ENCODE results near the gene PHOSPHO2.
"Not testable (repeated sequence)": the region's sequence is repeated elsewhere in the genome, so short reads cannot be mapped to it uniquely, and the experiment has no call there.

DNA sequence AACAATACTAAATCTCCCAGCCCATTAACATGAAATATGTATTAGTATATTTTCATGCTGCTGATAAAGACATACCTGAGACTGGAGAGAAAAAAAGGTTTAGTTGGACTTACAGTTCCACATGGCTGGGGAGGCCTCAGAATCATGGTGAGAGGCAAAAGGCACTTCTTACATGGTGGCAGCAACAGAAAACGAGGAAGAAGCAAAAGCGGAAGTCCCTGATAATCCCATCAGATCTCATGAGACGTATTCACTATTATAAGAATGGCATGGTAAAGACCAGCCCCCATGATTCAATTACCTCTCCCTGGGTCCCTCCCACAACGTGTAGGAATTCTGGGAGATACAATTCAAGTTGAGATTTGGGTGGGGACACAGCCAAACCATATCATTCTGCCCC, 7.4 kb upstream of the PHOSPHO2 start:
- TF ChIP-seq, protein P1, sequence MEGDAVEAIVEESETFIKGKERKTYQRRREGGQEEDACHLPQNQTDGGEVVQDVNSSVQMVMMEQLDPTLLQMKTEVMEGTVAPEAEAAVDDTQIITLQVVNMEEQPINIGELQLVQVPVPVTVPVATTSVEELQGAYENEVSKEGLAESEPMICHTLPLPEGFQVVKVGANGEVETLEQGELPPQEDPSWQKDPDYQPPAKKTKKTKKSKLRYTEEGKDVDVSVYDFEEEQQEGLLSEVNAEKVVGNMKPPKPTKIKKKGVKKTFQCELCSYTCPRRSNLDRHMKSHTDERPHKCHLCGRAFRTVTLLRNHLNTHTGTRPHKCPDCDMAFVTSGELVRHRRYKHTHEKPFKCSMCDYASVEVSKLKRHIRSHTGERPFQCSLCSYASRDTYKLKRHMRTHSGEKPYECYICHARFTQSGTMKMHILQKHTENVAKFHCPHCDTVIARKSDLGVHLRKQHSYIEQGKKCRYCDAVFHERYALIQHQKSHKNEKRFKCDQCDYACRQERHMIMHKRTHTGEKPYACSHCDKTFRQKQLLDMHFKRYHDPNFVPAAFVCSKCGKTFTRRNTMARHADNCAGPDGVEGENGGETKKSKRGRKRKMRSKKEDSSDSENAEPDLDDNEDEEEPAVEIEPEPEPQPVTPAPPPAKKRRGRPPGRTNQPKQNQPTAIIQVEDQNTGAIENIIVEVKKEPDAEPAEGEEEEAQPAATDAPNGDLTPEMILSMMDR (IDR thresholded peaks at IDR 0.05), result not testable (repeated sequence)
- TF ChIP-seq POLR2A (IDR thresholded peaks at IDR 0.05), result not testable (repeated sequence)

All from esophagus squamous epithelium (tissue), 4 donors.